NCI-H2196 treated with DMSO at 0.1 percent for 48 hours (cell line): Measurements from ENCODE around the gene MME.
"Not testable (repeated sequence)": the region's sequence is repeated elsewhere in the genome, so short reads cannot be mapped to it uniquely, and the experiment has no call there.

Source experiments
- DNase-seq: peaks from one replicate; lab custom pipeline; 2025; ENCODE audit not compliant: unreplicated experiment; lab: John Stamatoyannopoulos, UW

The MME gene

GRCh38 chr3:155083313-155083905, 3.3 kb downstream of the MME start:
- no peak for DNase-seq

- no peak for DNase-seq
Measured at GRCh38 chr3:155084567-155084966, 4.4 kb downstream of the MME start.

- no peak for DNase-seq
Measured at GRCh38 chr3:155086051-155086450, 5.9 kb downstream of the MME start.

- no peak for DNase-seq
Measured at GRCh38 chr3:155088706-155089345, 8.7 kb downstream of the MME start.

- DNase-seq = no peak
Measured at GRCh38 chr3:155089495-155089894, 9.4 kb downstream of the MME start.

GRCh38 chr3:155093261-155093660, 13.1 kb downstream of the MME start:
- no peak for DNase-seq

GRCh38 chr3:155096303-155097008, 16.3 kb downstream of the MME start:
- no peak for DNase-seq

- no peak for DNase-seq
Measured at GRCh38 chr3:155097009-155097349, 16.9 kb downstream of the MME start.

GRCh38 chr3:155101398-155101797, 21.3 kb downstream of the MME start:
- DNase-seq = no peak

GRCh38 chr3:155102329-155102728, 22.2 kb downstream of the MME start:
- DNase-seq = no peak

GRCh38 chr3:155103686-155104085, 23.6 kb downstream of the MME start:
- no peak for DNase-seq

- DNase-seq = no peak
Measured at GRCh38 chr3:155106119-155106518, 26.0 kb downstream of the MME start.

- DNase-seq = no peak
Measured at GRCh38 chr3:155110022-155110421, 29.9 kb downstream of the MME start.

GRCh38 chr3:155110996-155111901, 31.1 kb downstream of the MME start:
- no peak for DNase-seq

GRCh38 chr3:155111971-155112370, 31.9 kb downstream of the MME start:
- no peak for DNase-seq

GRCh38 chr3:155112661-155113389, 32.7 kb downstream of the MME start:
- no peak for DNase-seq

- not testable (repeated sequence) for DNase-seq
Measured at GRCh38 chr3:155124745-155125144, 44.6 kb downstream of the MME start.

- no peak for DNase-seq
Measured at GRCh38 chr3:155129396-155129795, 49.3 kb downstream of the MME start.

- DNase-seq = no peak
Measured at GRCh38 chr3:155130001-155130400, 49.9 kb downstream of the MME start.

GRCh38 chr3:155131104-155131503, 51.0 kb downstream of the MME start:
- DNase-seq = no peak

- DNase-seq = not testable (repeated sequence)
Measured at GRCh38 chr3:155134311-155134710, 54.2 kb downstream of the MME start.
